HG03196 (cell line): ENCODE results near the gene MAGEA3.
"Not testable (repeated sequence)": the region's sequence is repeated elsewhere in the genome, so short reads cannot be mapped to it uniquely, and the experiment has no call there.

Experiments used
- ATAC-seq: cut with Tn5 transposase; IDR thresholded peaks from one replicate; pipeline ENCODE4 v1.9.1; 2021; ENCODE audit not compliant: unreplicated experiment

Gene MAGEA3, protein sequence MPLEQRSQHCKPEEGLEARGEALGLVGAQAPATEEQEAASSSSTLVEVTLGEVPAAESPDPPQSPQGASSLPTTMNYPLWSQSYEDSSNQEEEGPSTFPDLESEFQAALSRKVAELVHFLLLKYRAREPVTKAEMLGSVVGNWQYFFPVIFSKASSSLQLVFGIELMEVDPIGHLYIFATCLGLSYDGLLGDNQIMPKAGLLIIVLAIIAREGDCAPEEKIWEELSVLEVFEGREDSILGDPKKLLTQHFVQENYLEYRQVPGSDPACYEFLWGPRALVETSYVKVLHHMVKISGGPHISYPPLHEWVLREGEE

DNA sequence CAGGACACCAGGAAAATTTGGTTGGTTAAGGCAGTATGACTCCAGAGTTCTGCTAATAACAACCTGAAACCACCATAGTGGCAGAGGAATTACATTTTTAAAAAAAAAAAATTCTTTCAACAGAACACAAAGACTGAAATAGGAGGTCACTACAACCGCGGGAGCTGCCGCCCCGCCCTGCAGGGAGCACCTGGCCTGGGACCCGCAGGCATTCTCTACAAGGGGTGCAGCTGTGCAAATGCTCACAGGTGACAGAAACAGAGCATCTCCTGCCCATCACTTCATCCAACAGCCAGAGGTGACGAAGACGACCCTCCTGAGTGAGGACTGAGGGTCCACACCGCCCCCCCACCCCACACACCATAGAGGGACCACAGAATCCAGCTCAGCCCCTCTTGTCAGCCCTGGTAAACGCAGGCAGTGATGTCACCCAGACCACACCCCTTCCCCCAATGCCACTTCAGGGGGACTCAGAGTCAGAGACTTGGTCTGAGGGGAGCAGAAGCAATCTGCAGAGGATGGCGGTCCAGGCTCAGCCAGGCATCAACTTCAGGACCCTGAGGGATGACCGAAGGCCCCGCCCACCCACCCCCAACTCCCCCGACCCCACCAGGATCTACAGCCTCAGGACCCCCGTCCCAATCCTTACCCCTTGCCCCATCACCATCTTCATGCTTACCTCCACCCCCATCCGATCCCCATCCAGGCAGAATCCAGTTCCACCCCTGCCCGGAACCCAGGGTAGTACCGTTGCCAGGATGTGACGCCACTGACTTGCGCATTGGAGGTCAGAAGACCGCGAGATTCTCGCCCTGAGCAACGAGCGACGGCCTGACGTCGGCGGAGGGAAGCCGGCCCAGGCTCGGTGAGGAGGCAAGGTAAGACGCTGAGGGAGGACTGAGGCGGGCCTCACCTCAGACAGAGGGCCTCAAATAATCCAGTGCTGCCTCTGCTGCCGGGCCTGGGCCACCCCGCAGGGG lies at the start of gene MAGEA3:
Gene MAGEA3, plus strand, starts transcription at position 843 of the 980 bp plus-strand sequence. CDS start 2,039 bp downstream, outside the sequence.
- ATAC-seq = not testable (repeated sequence)

DNA sequence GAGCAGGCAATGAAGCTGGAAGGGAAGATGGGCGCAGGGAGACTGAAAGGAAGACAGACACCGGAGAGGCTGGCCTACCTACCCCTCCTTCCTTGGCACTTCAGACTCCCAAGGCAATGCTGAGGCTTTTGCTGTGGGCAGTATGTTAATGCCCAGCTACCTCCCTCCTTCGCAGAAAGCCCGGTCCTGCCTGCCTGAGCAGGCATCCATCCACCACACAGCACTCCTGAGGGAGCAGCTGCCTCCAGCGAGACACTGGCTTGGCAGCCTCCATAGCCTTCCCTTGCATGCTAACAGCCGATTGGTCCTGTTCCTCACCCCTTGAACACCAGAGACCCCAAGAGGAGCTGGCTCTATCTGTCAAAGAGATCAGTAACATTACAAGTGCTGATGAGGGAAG lies 46.5 kb upstream of the MAGEA3 start:
- no peak for ATAC-seq

DNA sequence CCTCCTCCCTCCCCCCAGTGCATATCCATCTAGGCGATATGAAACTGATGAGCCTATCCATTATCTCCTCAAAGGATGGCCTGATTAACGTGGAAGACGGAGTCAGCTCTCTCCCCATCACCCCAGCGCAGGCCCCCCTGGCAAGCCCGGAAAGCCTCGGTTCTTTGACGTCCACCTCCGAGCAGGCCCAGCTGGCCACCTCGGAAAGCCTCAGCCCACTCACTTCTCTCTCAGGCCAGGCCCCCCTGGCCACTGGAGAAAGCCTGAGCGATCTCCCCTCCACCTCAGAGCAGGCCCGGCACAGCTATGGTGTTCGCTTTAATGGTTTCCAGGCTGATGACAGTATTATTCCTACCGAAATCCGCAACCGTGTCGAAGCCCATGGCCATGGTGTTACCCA lies 46.1 kb upstream of the MAGEA3 start:
- no peak for ATAC-seq

DNA sequence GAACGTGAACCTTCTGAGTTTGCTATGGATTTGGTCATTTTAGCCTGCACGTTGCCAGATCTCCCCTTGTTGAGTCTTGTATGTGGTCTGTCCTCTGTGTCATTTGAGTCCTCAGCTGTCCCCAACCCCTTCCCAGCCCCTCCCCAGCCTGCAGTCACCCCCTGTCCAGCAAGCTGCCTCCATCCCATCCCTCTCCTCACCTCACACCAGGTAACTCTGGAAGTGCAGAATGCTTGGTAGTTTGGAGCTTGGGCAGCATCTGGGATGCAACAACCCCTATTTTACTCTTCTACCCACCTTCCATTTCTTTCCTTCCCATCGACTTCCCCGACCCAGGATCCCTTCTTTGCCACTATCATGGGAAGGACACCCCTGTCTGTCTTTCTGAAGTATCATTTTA lies 42.5 kb upstream of the MAGEA3 start:
- ATAC-seq = no peak

DNA sequence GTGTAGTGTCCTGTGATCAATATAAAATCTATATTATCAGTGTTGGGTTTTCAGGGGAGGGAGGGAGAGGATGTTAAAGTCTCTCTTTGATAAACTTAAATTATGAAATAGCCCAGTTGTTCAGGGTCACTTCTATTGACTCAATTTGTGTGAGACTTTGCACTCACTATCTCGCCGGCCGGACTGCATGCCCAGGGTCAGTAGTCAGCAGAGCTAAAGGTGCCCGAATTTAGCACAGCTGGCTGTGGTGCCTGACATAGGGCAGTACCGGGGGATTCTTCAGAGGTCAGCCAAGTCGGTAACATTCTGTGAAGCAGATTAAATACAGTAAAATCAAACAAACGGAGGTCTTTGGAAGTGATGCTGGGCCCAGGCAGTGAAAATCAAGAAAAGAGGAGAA lies 41.7 kb upstream of the MAGEA3 start:
- no peak for ATAC-seq

DNA sequence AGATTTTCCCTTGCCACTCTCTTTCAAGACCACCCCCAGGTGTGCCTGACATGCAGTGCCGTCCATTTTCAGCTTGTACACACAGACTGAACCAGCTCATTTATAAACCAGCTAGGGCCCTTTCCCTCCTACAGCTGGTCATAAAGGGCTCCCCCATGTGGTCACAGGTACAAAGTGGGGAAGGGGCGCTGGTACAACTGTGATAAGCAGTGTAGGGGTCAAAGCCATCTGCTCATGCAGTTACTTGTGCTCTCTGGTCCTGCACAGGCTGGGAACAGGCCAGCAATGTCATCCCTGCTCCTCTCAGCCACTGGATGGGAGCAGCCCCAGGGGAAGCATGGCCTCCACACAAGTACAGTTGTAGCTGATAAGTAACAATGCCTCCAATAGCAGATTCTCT lies 40.3 kb upstream of the MAGEA3 start:
- ATAC-seq = no peak

DNA sequence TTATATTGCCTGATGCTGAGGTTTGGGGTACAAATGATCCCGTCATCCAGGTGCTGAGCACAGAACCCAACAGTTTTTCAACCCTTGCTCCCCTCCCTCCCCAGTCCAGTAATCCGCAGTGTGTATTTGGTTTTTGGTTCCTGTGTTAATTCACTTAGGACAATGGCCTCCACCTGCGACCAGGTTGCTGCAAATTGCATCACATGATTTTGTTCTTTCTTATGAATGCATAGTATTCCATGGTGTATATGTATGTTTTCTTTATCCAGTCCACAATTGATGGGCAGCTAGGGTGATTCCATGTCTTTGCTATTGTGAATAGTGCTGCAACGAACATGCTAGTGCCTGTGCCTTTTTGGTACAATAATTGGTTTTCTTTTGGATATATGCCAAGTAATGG lies 35.5 kb upstream of the MAGEA3 start:
- ATAC-seq = no peak

DNA sequence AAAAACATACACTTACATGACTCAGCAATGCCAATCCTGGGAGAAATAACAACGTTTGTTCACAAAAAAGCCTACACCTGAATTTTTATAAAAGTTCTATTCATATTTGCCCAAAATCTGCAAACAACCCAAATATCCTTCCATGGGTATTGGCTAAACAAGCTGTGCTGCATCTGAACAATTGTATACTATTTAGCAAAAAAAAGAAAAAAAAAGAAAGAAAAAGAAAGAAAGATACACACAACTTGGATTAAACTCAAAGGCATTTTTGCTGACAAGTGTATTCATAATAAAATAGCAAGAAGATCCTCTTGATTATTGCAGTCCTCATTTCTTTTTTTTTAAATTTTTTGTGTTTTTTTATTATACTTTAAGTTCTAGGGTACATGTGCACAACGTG lies 24.5 kb upstream of the MAGEA3 start:
- ATAC-seq = no peak

DNA sequence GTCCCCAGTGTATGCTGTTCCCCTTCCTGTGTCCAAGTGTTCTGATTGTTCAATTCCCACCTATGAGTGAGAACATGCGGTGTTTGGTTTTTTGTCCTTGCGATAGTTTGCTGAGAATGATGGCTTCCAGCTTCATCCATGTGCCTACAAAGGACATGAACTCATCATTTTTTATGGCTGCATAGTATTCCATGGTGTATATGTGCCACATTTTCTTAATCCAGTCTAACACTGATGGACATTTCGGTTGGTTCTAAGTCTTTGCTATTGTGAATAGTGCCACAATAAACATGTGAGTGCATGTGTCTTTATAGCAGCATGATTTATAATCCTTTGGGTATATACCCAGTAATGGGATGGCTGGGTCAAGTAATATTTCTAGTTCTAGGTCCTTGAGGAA lies 23.9 kb upstream of the MAGEA3 start:
- ATAC-seq = not testable (repeated sequence)

DNA sequence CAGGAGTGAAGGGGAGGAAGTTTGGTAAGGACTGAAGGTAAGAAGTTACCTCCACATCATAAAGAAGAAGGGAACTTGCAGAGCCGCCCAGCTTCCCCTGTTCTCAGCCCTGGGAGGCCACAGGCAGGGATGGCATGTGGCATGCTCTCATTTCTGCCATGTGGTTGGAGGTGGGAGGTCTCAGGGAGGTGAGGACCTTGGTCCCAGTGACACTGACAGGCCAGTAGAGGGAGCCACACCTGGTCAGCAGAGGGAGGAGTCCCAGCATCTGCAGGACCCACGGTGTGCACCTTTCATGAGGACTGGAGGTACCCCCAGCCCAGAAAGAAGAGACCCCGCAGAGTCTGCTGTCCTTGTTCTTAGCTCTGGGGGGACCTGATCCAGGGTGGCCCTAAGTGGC lies 17.6 kb upstream of the MAGEA3 start:
- ATAC-seq = not testable (repeated sequence)

DNA sequence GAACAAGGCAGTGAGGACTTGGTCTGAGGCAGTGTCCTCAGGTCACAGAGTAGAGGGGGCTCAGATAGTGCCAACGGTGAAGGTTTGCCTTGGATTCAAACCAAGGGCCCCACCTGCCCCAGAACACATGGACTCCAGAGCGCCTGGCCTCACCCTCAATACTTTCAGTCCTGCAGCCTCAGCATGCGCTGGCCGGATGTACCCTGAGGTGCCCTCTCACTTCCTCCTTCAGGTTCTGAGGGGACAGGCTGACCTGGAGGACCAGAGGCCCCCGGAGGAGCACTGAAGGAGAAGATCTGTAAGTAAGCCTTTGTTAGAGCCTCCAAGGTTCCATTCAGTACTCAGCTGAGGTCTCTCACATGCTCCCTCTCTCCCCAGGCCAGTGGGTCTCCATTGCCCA lies 1.8 kb downstream of the MAGEA3 start:
- not testable (repeated sequence) for ATAC-seq

DNA sequence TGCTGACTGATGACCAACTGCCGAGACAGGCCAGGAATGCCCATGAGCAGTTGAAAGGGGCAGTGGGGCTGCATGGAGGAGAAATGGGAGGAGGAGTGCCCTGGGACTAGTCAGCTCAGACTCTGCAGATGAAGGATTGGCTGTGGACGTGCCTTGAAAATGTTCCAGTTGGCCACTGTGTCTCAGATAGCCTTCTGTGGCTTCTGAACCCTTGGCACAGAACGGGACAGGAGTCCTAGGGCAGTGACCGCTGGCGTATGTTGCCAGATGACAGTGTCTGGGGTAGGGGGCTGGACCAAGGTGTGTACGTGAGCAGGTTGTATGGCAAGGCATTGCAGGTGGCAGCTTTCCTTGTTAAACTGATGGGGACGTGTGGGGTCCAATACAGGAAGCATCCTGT lies 7.9 kb downstream of the MAGEA3 start:
- ATAC-seq = not testable (repeated sequence)

DNA sequence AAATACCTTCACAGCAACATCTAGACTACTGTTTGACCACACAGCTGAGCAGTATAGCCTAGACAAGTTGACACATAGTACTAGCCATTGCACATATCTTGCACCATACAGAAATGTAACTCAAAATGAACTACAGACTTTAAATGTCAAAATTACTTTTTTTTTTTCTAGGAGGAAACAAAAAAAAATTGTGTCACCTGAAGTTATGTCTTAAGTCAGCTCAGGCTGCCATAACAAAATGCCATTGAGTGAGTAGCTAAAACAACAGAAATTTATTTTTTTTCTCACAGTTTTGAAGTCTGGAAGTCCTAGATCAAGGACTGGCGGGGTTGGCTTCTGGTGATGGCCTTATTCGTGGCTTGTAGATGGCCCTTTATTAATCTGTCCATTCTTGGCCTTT lies 10.6 kb downstream of the MAGEA3 start, which contains the start of gene CSAG2:
Gene CSAG2, minus strand, starts transcription at position 101 of the 400 bp plus-strand sequence. CDS start 161 bp downstream, outside the sequence.
- not testable (repeated sequence) for ATAC-seq

DNA sequence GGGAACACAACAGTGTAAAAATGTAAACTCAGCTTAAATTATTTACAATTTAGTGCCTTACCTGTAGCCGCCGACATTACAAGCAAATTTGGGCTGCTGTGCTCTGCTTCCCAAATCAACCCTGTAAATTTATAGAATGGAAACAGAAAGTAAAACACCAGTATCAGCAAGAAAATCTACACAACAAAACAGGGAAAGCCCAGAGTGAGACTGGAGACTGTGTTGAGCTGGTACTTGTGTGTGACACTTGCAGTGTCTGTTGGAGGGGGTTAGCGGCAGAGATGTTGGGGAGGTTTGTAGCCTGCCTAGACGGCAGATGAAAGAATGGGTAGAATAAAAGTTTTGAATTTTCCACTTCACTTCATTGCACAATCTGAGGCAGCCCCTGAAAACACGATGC lies 14.6 kb downstream of the MAGEA3 start:
- ATAC-seq = not testable (repeated sequence)

DNA sequence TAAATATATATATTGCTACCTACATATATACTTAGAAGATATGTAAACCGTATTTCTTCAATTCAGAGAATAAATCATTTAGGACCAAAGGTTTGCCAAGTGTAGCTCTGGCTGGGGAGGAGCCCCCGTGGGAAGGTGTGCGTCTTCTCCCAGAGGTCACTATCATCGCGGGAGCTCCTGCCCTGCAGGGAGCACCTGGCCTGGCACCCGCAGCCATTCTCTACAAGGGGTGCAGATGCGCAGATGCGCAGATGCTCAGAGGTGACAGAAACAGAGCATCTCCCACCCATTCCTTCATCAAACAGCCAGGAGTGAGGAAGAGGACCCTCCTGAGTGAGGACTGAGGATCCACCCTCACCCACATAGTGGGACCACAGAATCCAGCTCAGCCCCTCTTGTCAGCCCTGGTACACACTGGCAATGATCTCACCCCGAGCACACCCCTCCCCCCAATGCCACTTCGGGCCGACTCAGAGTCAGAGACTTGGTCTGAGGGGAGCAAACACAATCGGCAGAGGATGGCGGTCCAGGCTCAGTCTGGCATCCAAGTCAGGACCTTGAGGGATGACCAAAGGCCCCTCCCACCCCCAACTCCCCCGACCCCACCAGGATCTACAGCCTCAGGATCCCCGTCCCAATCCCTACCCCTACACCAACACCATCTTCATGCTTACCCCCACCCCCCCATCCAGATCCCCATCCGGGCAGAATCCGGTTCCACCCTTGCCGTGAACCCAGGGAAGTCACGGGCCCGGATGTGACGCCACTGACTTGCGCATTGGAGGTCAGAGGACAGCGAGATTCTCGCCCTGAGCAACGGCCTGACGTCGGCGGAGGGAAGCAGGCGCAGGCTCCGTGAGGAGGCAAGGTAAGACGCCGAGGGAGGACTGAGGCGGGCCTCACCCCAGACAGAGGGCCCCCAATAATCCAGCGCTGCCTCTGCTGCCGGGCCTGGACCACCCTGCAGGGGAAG lies 15.5 kb downstream of the MAGEA3 start, which contains the start of gene MAGEA2B:
Gene MAGEA2B, plus strand, starts transcription at position 814 of the 973 bp plus-strand sequence. CDS start 2,479 bp downstream, outside the sequence.
- not testable (repeated sequence) for ATAC-seq

DNA sequence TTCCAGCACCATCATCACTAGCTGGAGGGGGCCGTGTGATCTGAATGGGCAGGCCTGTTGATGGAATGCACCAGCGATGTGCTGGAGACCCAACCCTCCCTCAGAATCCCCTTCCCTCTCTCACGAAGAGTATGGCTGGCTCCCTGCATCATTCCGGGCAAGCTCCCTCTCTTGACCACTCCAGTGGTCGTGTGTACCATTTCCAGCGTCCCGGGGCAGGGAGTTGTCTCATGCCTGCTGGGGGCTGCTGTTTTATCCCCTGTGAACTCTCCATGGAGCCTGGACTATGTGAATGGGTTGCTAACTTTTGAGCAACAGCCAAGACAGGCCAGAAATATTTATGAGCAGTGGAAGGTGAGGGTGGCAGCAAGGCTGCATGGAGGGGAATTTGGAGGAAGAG lies 26.8 kb downstream of the MAGEA3 start:
- ATAC-seq = no peak

DNA sequence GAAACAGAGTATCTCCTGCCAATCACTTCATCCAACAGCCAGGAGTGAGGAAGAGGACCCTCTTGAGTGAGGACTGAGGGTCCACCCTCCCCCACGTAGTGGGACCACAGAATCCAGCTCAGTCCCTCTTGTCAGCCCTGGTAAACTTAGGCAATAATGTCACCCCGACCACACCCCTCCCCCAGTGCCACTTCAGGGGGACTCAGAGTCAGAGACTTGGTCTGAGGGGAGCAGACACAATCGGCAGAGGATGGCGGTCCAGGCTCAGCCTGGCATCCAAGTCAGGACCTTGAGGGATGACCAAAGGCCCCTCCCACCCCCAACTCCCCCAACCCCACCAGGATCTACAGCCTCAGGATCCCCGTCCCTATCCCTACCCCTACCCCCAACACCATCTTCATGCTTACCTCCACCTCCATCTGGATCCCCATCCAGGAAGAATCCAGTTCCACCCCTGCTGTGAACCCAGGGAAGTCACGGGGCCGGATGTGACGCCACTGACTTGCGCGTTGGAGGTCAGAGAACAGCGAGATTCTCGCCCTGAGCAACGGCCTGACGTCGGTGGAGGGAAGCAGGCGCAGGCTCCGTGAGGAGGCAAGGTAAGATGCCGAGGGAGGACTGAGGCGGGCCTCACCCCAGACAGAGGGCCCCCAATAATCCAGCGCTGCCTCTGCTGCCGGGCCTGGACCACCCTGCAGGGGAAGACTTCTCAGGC lies 34.8 kb downstream of the MAGEA3 start, which contains the start of the genes CSAG1 and MAGEA12:
Gene CSAG1, minus strand, starts transcription at position 461 of the 715 bp plus-strand sequence. CDS start 1,261 bp downstream, outside the sequence.
Gene MAGEA12, plus strand, starts transcription at position 497 of the 715 bp plus-strand sequence. CDS start 2,405 bp downstream, outside the sequence.
- no peak for ATAC-seq

DNA sequence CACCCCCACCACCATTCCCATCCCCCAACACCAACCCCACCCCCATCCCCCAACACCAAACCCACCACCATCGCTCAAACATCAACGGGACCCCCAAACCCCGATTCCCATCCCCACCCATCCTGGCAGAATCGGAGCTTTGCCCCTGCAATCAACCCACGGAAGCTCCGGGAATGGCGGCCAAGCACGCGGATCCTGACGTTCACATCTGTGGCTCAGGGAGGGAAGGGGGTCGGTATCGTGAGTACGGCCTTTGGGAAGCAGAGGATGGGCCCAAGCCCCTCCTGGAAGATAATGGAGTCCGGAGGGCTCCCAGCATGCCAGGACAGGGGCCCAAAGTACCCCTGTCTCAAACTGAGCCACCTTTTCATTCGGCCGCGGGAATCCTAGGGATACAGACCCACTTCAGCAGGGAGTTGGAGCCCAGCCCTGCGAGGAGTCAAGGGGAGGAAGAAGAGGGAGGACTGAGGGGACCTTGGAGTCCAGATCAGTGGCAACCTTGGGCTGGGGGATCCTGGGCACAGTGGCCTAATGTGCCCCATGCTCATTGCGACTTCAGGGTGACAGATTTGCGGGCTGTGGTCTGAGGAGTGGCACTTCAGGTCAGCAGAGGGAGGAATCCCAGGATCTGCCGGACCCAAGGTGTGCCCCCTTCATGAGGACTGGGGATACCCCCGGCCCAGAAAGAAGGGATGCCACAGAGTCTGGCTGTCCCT lies 35.7 kb downstream of the MAGEA3 start:
- not testable (repeated sequence) for ATAC-seq

DNA sequence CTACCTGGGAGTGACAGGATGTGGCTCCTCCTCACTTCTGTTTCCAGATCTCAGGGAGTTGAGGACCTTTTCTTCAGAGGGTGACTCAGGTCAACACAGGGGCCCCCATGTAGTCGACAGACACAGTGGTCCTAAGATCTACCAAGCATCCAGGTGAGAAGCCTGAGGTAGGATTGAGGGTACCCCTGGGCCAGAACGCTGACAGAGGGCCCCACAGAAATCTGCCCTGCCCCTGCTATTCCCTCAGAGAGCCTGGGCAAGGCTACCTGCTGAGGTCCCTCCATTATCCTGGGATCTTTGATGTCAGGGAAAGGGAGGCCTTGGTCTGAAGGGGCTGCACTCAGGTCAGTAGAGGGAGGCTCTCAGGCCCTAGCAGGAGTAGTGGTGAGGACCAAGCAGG lies 36.5 kb downstream of the MAGEA3 start:
- no peak for ATAC-seq
